Keratinocyte (primary cell): ENCODE measurements around the gene TAS2R38.

Source experiments
- CTCF ChIP-seq, 3 experiments: IDR thresholded peaks in 1 of 3; conservative IDR thresholded peaks in 1 of 3; optimal IDR thresholded peaks in 1 of 3; 2 replicates in 2 of 3; 3 replicates in 1 of 3; pipeline versions ENCODE3 to v1.5.1; 2011; ENCODE audit warnings: low read length in 3 of 3, mild to moderate bottlenecking in 3 of 3, moderate library complexity in 2 of 3, control low read depth in 1 of 3, inconsistent platforms in 1 of 3; ENCODE audit not compliant: insufficient read depth in 2 of 3; ENCODE audit errors: extremely low read depth in 1 of 3
- EZH2 ChIP-seq: IDR thresholded peaks from one replicate; pipeline ENCODE4 v1.6.1; 2012; ENCODE audit warnings: inconsistent platforms, mild to moderate bottlenecking, low read length, moderate library complexity

DNA sequence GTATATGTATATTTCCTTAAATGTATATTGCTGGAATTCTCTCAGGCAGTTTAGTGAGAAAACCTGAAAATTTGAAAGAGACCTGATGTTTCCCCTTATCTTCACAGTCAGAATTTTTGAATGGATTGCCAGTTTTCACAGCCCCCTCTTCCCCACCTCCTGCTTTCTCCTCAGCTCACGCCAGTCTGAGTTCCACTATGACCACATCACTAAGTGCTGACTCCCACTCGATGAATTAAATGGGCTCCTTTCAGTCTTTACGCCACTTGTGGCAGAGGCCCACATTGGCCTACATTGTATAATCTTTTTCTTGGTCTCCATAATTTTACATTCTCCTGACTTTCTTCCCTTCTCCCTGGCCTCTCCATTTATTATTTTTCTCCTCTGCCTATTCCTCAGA is 23.7 kb downstream of the TAS2R38 start:
- TF ChIP-seq CTCF (optimal IDR thresholded peaks at IDR 0.05 in 1 of 3, IDR thresholded peaks at IDR 0.05 in 1 of 3, conservative IDR thresholded peaks at IDR 0.05 in 1 of 3; ENCODE audit: extremely low read depth in 1 of 3, insufficient read depth in 2 of 3, low read length in 3 of 3): no peak
- TF ChIP-seq EZH2: no peak
